SK-N-MC (cell line): Measurements from ENCODE around the gene ELMO1.

Source experiments
- EZH2 ChIP-seq: fragments of 200-600 bp; sonication (generic); IDR thresholded peaks from one replicate; pipeline ENCODE4 v1.6.1; 2017; ENCODE audit warnings: antibody characterized with exemption
- FOXP2 ChIP-seq: optimal IDR thresholded peaks from 2 replicates; pipeline ENCODE3; 2011; ENCODE audit warnings: mild to moderate bottlenecking, moderate library complexity; ENCODE audit not compliant: insufficient read depth; ENCODE audit errors: extremely low read length, control extremely low read depth
- POLR2AphosphoS5 ChIP-seq: IDR thresholded peaks from 2 replicates; pipeline ENCODE4 v1.6.1; 2012; ENCODE audit warnings: mild to moderate bottlenecking, low read depth, low read length, borderline replicate concordance

GRCh38 chr7:37284285-37284684 lies 164.4 kb downstream of the ELMO1 start:
- TF ChIP-seq FOXP2: no peak
- no peak for TF ChIP-seq POLR2AphosphoS5
- TF ChIP-seq EZH2: no peak
